Measurements from ENCODE around the gene LRRC74A. TPM values are rescaled to one million over a fixed set of nuclear protein-coding genes. Genes with fewer than 3 reads are reported as not detected.

The LRRC74A gene
- total and polyA plus RNA-seq, 2 donors (not counting 3 experiments of a cell fraction or from before 2014, with no cell fraction given) = not detected

DNA sequence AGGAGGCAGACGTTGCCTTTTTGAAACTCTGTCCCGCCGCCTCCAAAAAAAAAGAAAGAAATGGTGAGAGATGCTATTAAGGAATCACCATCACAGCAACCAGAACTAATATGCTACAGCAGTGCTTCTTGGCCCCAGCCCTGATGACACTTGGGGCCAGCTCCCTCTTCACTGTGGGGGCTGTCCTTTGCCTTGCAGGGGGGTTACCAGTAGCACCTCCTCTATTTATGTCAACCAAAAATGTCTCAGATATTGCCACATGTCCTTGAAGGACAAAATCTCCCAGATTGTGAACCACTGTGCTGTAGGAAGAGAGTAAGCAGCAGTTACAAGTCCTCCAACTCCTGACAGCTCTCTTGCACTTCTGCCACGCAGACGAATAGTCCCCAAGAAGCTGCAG lies 76.4 kb downstream of the LRRC74A start:
- H3K9me3 ChIP-seq (replicated peaks; ENCODE audit: control insufficient read depth, insufficient read depth, low read length) = no peaks in the 10 kb centered on the region
- H2AFZ ChIP-seq (ENCODE audit: low read depth, low read length) = no peak overlapping the region
- H3K27ac ChIP-seq (ENCODE audit: insufficient read depth, low read depth, low read length) = no peak overlapping the region
- DNase-seq (ENCODE audit: low read depth, low spot score) = no peak
- no peaks in the 10 kb centered on the region for H4K20me1 ChIP-seq (replicated peaks; ENCODE audit: control insufficient read depth, extremely low read depth, insufficient read depth, low read length)
- ChIA-PET CTCF (no interaction called here), POLR2A (no interaction called here)
- H3K36me3 ChIP-seq (ENCODE audit: control insufficient read depth in 2 of 2, extremely low read depth in 1 of 2, insufficient read depth in 2 of 2, low read length in 2 of 2) = no peaks in the 10 kb centered on the region
- dilution Hi-C loops (cut with MboI; ENCODE audit: extremely low pct_ligation_motif_present, low sequenced_read_pairs) (no loop called here), intact Hi-C loops (cut with micrococcal nuclease) (no loop called here)
- peaks cover 2 to 7% of the 10 kb centered on the region in 2 experiments for H3K27me3 ChIP-seq (ENCODE audit: control insufficient read depth in 2 of 2, insufficient read depth in 2 of 2, low read length in 2 of 2)
- no peak overlapping the region for H3K4me2 ChIP-seq (ENCODE audit: insufficient read depth, low read length)
- no peaks in the 10 kb centered on the region for H3K9me1 ChIP-seq (replicated peaks; ENCODE audit: control insufficient read depth, extremely low read depth, insufficient read depth, low read length)
- TF ChIP-seq POLR2A (IDR thresholded peaks at IDR 0.05; ENCODE audit: low read depth, low read length) = no peak
- no peak for TF ChIP-seq FOS (IDR thresholded peaks at IDR 0.05; ENCODE audit: borderline replicate concordance, insufficient read depth, low read length)
- TF ChIP-seq JUN (IDR thresholded peaks at IDR 0.05; ENCODE audit: borderline replicate concordance, insufficient read depth, insufficient read length, low read depth) = no peak
- TF ChIP-seq, protein P1, sequence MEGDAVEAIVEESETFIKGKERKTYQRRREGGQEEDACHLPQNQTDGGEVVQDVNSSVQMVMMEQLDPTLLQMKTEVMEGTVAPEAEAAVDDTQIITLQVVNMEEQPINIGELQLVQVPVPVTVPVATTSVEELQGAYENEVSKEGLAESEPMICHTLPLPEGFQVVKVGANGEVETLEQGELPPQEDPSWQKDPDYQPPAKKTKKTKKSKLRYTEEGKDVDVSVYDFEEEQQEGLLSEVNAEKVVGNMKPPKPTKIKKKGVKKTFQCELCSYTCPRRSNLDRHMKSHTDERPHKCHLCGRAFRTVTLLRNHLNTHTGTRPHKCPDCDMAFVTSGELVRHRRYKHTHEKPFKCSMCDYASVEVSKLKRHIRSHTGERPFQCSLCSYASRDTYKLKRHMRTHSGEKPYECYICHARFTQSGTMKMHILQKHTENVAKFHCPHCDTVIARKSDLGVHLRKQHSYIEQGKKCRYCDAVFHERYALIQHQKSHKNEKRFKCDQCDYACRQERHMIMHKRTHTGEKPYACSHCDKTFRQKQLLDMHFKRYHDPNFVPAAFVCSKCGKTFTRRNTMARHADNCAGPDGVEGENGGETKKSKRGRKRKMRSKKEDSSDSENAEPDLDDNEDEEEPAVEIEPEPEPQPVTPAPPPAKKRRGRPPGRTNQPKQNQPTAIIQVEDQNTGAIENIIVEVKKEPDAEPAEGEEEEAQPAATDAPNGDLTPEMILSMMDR (IDR thresholded peaks at IDR 0.05; ENCODE audit: extremely low read depth in 1 of 2, insufficient read depth in 1 of 2, low read depth in 1 of 2, low read length in 2 of 2) = no peak
- no peak for TF ChIP-seq MYC (IDR thresholded peaks at IDR 0.05; ENCODE audit: low read depth, low read length)
- TF ChIP-seq, protein P2, sequence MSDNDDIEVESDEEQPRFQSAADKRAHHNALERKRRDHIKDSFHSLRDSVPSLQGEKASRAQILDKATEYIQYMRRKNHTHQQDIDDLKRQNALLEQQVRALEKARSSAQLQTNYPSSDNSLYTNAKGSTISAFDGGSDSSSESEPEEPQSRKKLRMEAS (IDR thresholded peaks at IDR 0.05; ENCODE audit: insufficient read depth, insufficient read length) = no peak
- TF ChIP-seq GATA2 (IDR thresholded peaks at IDR 0.05; ENCODE audit: insufficient read depth, insufficient read length, low read depth, low read length) = no peak
- no peak for TF ChIP-seq EZH2 (IDR thresholded peaks at IDR 0.05; ENCODE audit: borderline replicate concordance, low read depth, low read length, severe bottlenecking)
- TF ChIP-seq POLR2AphosphoS5 (IDR thresholded peaks at IDR 0.05; ENCODE audit: insufficient read depth, low read depth, low read length) = no peak
- no peak overlapping the region for H3K4me3 ChIP-seq (replicated peaks in 1 of 3; ENCODE audit: insufficient read depth in 1 of 3, low read depth in 1 of 3, low read length in 3 of 3)
- H3K79me2 ChIP-seq (ENCODE audit: control insufficient read depth, insufficient read depth, low read length) = no peaks in the 10 kb centered on the region
- no peak for FAIRE-seq
- no TSS peak for BruUV-seq (replicated peaks)
- H3K4me1 ChIP-seq (ENCODE audit: control insufficient read depth, extremely low read depth, insufficient read depth, low read length) = peaks cover 12% of the 10 kb centered on the region
- H3K9ac ChIP-seq (replicated peaks; ENCODE audit: extremely low read depth, insufficient read depth, low read length) = no peak overlapping the region

Data from endothelial cell of umbilical vein (primary cell).